H9 (cell line): ENCODE results near the gene THSD4. TPM values are rescaled to one million over a fixed set of nuclear protein-coding genes. Genes with fewer than 3 reads are reported as not detected.

Experiments
- DNase-seq: peaks from one replicate; pipeline ENCODE4 v3.0.0-alpha.2; 2017
- H2AFZ ChIP-seq: one replicate; pipeline ENCODE4 v1.6.1; 2013; ENCODE audit warnings: mild to moderate bottlenecking, low read length, control low read depth, moderate library complexity
- H2AK5ac ChIP-seq: 2 replicates; pipeline ENCODE4 v1.6.1; 2013; ENCODE audit warnings: low read length, control low read depth, mixed read lengths; ENCODE audit not compliant: insufficient read length
- H2BK120ac ChIP-seq: one replicate; pipeline ENCODE4 v1.6.1; 2013; ENCODE audit warnings: low read depth, mild to moderate bottlenecking, low read length, control low read depth, inconsistent platforms; ENCODE audit not compliant: poor library complexity, severe bottlenecking
- H2BK12ac ChIP-seq: 2 replicates; pipeline ENCODE4 v1.6.1; 2013; ENCODE audit warnings: low read length, control low read depth, mixed read lengths, low read depth; ENCODE audit not compliant: insufficient read length
- H2BK15ac ChIP-seq: 2 replicates; pipeline ENCODE4 v1.6.1; 2013; ENCODE audit warnings: low read depth, low read length, control low read depth
- H2BK20ac ChIP-seq: one replicate; pipeline ENCODE4 v1.6.1; 2013; ENCODE audit warnings: low read depth, mild to moderate bottlenecking, low read length, control low read depth, inconsistent platforms; ENCODE audit not compliant: poor library complexity, severe bottlenecking
- H2BK5ac ChIP-seq: 2 replicates; pipeline ENCODE4 v1.6.1; 2013; ENCODE audit warnings: low read length, control low read depth, mixed read lengths; ENCODE audit not compliant: insufficient read length
- H3K14ac ChIP-seq: 2 replicates; pipeline ENCODE4 v1.6.1; 2013; ENCODE audit warnings: low read length, control low read depth; ENCODE audit not compliant: insufficient read depth
- H3K18ac ChIP-seq: 2 replicates; pipeline ENCODE4 v1.6.1; 2013; ENCODE audit warnings: low read depth, mild to moderate bottlenecking, mixed read lengths, low read length, control low read depth; ENCODE audit not compliant: insufficient read length
- H3K23ac ChIP-seq: 2 replicates; pipeline ENCODE4 v1.6.1; 2013; ENCODE audit warnings: low read length, control low read depth, mixed read lengths, low read depth; ENCODE audit not compliant: insufficient read length
- H3K23me2 ChIP-seq: 2 replicates; pipeline ENCODE4 v1.6.1; 2013; ENCODE audit warnings: low read depth, mild to moderate bottlenecking, mixed read lengths, low read length, control low read depth; ENCODE audit not compliant: insufficient read length, poor library complexity, severe bottlenecking
- H3K27ac ChIP-seq: 2 replicates; pipeline ENCODE4 v1.5.1; 2013; ENCODE audit warnings: low read length, control low read depth, mixed read lengths, low read depth; ENCODE audit not compliant: insufficient read length
- H3K27me3 ChIP-seq: 2 replicates; pipeline ENCODE4 v1.6.1; 2013; ENCODE audit warnings: low read length, control low read depth, inconsistent platforms; ENCODE audit not compliant: insufficient read depth
- H3K4ac ChIP-seq: 2 replicates; pipeline ENCODE4 v1.6.1; 2013; ENCODE audit warnings: low read depth, mild to moderate bottlenecking, control low read depth, inconsistent platforms, low read length, moderate library complexity
- H3K4me1 ChIP-seq: 2 replicates; pipeline ENCODE4 v1.6.1; 2013; ENCODE audit warnings: low read length, control low read depth, inconsistent platforms; ENCODE audit not compliant: insufficient read depth
- H3K4me2 ChIP-seq: 2 replicates; pipeline ENCODE4 v1.6.1; 2013; ENCODE audit warnings: low read length, control low read depth, mixed read lengths; ENCODE audit not compliant: insufficient read length, insufficient read depth
- H3K56ac ChIP-seq: 2 replicates; pipeline ENCODE4 v1.6.1; 2013; ENCODE audit warnings: low read depth, mild to moderate bottlenecking, mixed read lengths, low read length, control low read depth; ENCODE audit not compliant: insufficient read length
- H3K79me1 ChIP-seq: 2 replicates; pipeline ENCODE4 v1.6.1; 2013; ENCODE audit warnings: low read depth, mild to moderate bottlenecking, moderate library complexity, low read length, control low read depth, inconsistent platforms; ENCODE audit not compliant: insufficient read depth, poor library complexity, severe bottlenecking
- H3K79me2 ChIP-seq: 2 replicates; pipeline ENCODE4 v1.6.1; 2013; ENCODE audit warnings: low read length, control low read depth, inconsistent platforms; ENCODE audit not compliant: insufficient read depth
- H3K9ac ChIP-seq: 2 replicates; pipeline ENCODE4 v1.6.1; 2013; ENCODE audit warnings: low read length, control low read depth, mixed read lengths; ENCODE audit not compliant: insufficient read length; ENCODE audit errors: extremely low read depth
- H3K9me3 ChIP-seq: one replicate; pipeline ENCODE4 v1.6.1; 2013; ENCODE audit warnings: low read depth, low read length, inconsistent platforms; ENCODE audit not compliant: control insufficient read depth
- H3T11ph ChIP-seq: one replicate; pipeline ENCODE4 v1.6.1; 2013; ENCODE audit warnings: mild to moderate bottlenecking, low read length, control low read depth, inconsistent platforms
- H4K20me1 ChIP-seq: one replicate; pipeline ENCODE4 v1.6.1; 2013; ENCODE audit not compliant: control insufficient read depth, insufficient read length, insufficient read depth
- H4K5ac ChIP-seq: 2 replicates; pipeline ENCODE4 v1.6.1; 2013; ENCODE audit warnings: low read depth, mild to moderate bottlenecking, mixed read lengths, low read length, control low read depth; ENCODE audit not compliant: insufficient read length
- H4K8ac ChIP-seq: replicated peaks from 2 replicates; pipeline ENCODE4 v1.6.1; 2013; ENCODE audit warnings: low read length, control low read depth, mixed read lengths, low read depth; ENCODE audit not compliant: insufficient read length
- H4K91ac ChIP-seq: 2 replicates; pipeline ENCODE4 v1.6.1; 2013; ENCODE audit warnings: low read depth, mild to moderate bottlenecking, moderate library complexity, mixed read lengths, low read length, control low read depth; ENCODE audit not compliant: insufficient read length
- H3K27ac Mint-ChIP-seq, 3 experiments: 2 replicates in 2 of 3; 3 replicates in 1 of 3; pipeline ENCODE4 v1.8.0; 2020 to 2021; ENCODE audit warnings: mixed read lengths in 3 of 3, mild to moderate bottlenecking in 1 of 3, moderate library complexity in 1 of 3
- H3K27me3 Mint-ChIP-seq: 2 replicates; pipeline ENCODE4 v1.8.0; 2021; ENCODE audit warnings: low read depth, mild to moderate bottlenecking, moderate library complexity, mixed read lengths
- H3K36me3 Mint-ChIP-seq, 3 experiments: 2 replicates in 2 of 3; 3 replicates in 1 of 3; pipeline ENCODE4 v1.8.0; 2020 to 2021; ENCODE audit warnings: low read depth in 3 of 3, mixed read lengths in 3 of 3; ENCODE audit not compliant: insufficient read depth in 1 of 3
- H3K4me1 Mint-ChIP-seq, 2 experiments: 2 replicates each; pipeline ENCODE4 v1.8.0; 2020; ENCODE audit warnings: mixed read lengths in 2 of 2
- H3K4me3 Mint-ChIP-seq, 2 experiments: 2 replicates in 1 of 2; 3 replicates in 1 of 2; pipeline ENCODE4 v1.8.0; 2020 to 2021; ENCODE audit warnings: mild to moderate bottlenecking in 2 of 2, mixed read lengths in 2 of 2, moderate library complexity in 1 of 2
- H3K9me3 Mint-ChIP-seq, 2 experiments: 2 replicates in 1 of 2; 3 replicates in 1 of 2; pipeline ENCODE4 v1.8.0; 2020; ENCODE audit warnings: mild to moderate bottlenecking in 2 of 2, mixed read lengths in 2 of 2, moderate library complexity in 1 of 2
- CTCF ChIP-seq: fragments of 200-600 bp; sonication (generic); conservative IDR thresholded peaks from 3 replicates; pipeline ENCODE4 v1.8.0; 2021; ENCODE audit warnings: antibody characterized with exemption, mild to moderate bottlenecking
- WGBS: extraction: QIAGEN DNeasy Blood & Tissue Kit; methylation state at CpG from one replicate; pipeline ENCODE4 v1.1.7; 2013; ENCODE audit warnings: missing lambda C conversion rate, low lambda C conversion rate, mixed read lengths; ENCODE audit not compliant: insufficient read length; ENCODE audit errors: extremely low coverage; 5-methylcytosine and 5-hydroxymethylcytosine counted together
- total RNA-seq: library from RNA; stranded (reverse); gene quantifications from 2 replicates; pipeline ENCODE4 v1.2.1, GENCODE V29; 2021

THSD4 gene
- total RNA-seq, 1 experiment from 2014 or later: 5.5 TPM

GRCh38 chr15:71598741-71599140 is 483.5 kb downstream of the THSD4 start:
- Histone ChIP-seq H3K18ac (no peak overlapping the region), H2BK15ac (no peak overlapping the region)

More at GRCh38 chr15:71598741-71599140, 483.5 kb downstream of the THSD4 start:
- Mint-ChIP-seq H3K4me3 (no peak overlapping the region), H3K4me1 (peaks cover 17 to 21% of the 10 kb centered on the region in 2 experiments), H3K9me3 (peaks cover 6 to 11% of the 10 kb centered on the region in 2 experiments; a peak in 4 of 5 replicates), H3K27ac (no peak overlapping the region), H3K36me3 (peaks cover 4 to 17% (median 8%) of the 10 kb centered on the region in 3 experiments; a peak in 5 of 7 replicates), H3K27me3 (no peaks in the 10 kb centered on the region)
- Histone ChIP-seq H4K20me1 (no peaks in the 10 kb centered on the region), H4K5ac (no peak overlapping the region), H4K91ac (no peak overlapping the region), H2BK5ac (no peak overlapping the region), H3K4me1 (no peaks in the 10 kb centered on the region; the same call in 1 of the 2 replicates), H3K14ac (no peak overlapping the region), H2AFZ (no peak overlapping the region), H3K79me1 (no peaks in the 10 kb centered on the region), H3K4me2 (no peak overlapping the region), H3K9ac (no peak overlapping the region), H2AK5ac (no peak overlapping the region), H4K8ac (no peak overlapping the region), H2BK12ac (no peak overlapping the region), H3K56ac (no peak overlapping the region), H3K9me3 (no peaks in the 10 kb centered on the region), H3T11ph (no peak overlapping the region), H2BK20ac (no peak overlapping the region), H3K27me3 (no peaks in the 10 kb centered on the region), H3K4ac (no peak overlapping the region), H3K23me2 (no peaks in the 10 kb centered on the region), H2BK120ac (no peak overlapping the region), H3K27ac (no peak overlapping the region), H3K23ac (no peak overlapping the region), H3K79me2 (no peaks in the 10 kb centered on the region)
- DNase-seq: no peak
- TF ChIP-seq CTCF: no peak
- no CpG with 5 or more reads among the region's 6 CpGs for WGBS
